WTC11 (cell line): ENCODE data around the gene CYLC2. TPM values are rescaled to one million over a fixed set of nuclear protein-coding genes. Genes with fewer than 3 reads are reported as not detected.

ENCODE experiments used
- ATAC-seq: fragments of 200-7000 bp; cut with Tn5 transposase; 2 replicates; pipeline ENCODE4 v1.10.0; 2021; ENCODE audit warnings: mild to moderate bottlenecking, moderate library complexity
- CTCF ChIA-PET: fragments of 300-600 bp; sonication (Branson Sonifier 250); formaldehyde crosslinking; loops from one replicate; lab custom pipeline; 2021; ENCODE audit warnings: antibody characterized with exemption; lab: Charles Lee
- POLR2A ChIA-PET: fragments of 350-600 bp; sonication (Branson Sonifier 250); formaldehyde crosslinking; loops from one replicate; lab custom pipeline; 2021; ENCODE audit warnings: antibody characterized with exemption; lab: Charles Lee
- DNase-seq: peaks from one replicate; pipeline ENCODE4 v3.0.0; 2021; ENCODE audit warnings: low spot score
- H3K27ac Mint-ChIP-seq: 2 replicates; pipeline ENCODE4 v1.8.0; 2021; ENCODE audit warnings: mixed read lengths
- H3K27me3 Mint-ChIP-seq: 2 replicates; pipeline ENCODE4 v1.8.0; 2021; ENCODE audit warnings: low read depth, mild to moderate bottlenecking, moderate library complexity, mixed read lengths
- H3K36me3 Mint-ChIP-seq: 2 replicates; pipeline ENCODE4 v1.8.0; 2021; ENCODE audit warnings: mixed read lengths
- H3K4me1 Mint-ChIP-seq: 2 replicates; pipeline ENCODE4 v1.8.0; 2022; ENCODE audit warnings: mixed read lengths
- H3K4me3 Mint-ChIP-seq: 2 replicates; pipeline ENCODE4 v1.8.0; 2021; ENCODE audit warnings: mild to moderate bottlenecking, moderate library complexity, mixed read lengths
- H3K9me3 Mint-ChIP-seq: 2 replicates; pipeline ENCODE4 v1.8.0; 2021; ENCODE audit warnings: mixed read lengths
- AR ChIP-seq: fragments of 250-450 bp; sonication (Bioruptor Pico); IDR thresholded peaks from 2 replicates; pipeline ENCODE4 v1.9.0; 2021; ENCODE audit warnings: mild to moderate bottlenecking
- ATF6 ChIP-seq: sonication (generic); formaldehyde crosslinking; IDR thresholded peaks from 2 replicates; pipeline ENCODE4 v1.8.1; 2023; ENCODE audit warnings: mild to moderate bottlenecking, missing genetic modification reagents
- E2F1 ChIP-seq: sonication (generic); formaldehyde crosslinking; IDR thresholded peaks from 2 replicates; pipeline ENCODE4 v1.8.0; 2022; ENCODE audit warnings: mild to moderate bottlenecking, missing genetic modification reagents
- ELF4 ChIP-seq: sonication (generic); formaldehyde crosslinking; IDR thresholded peaks from 2 replicates; pipeline ENCODE4 v1.8.1; 2022; ENCODE audit warnings: low read depth, mild to moderate bottlenecking, moderate library complexity, missing genetic modification reagents
- FOXP4 ChIP-seq: sonication (generic); formaldehyde crosslinking; IDR thresholded peaks from 2 replicates; pipeline ENCODE4 v1.8.0; 2022; ENCODE audit warnings: mild to moderate bottlenecking, missing genetic modification reagents
- GTF2I ChIP-seq: fragments of 250-450 bp; sonication (Bioruptor Pico); conservative IDR thresholded peaks from 2 replicates; pipeline ENCODE4 v1.4.0; 2021; ENCODE audit warnings: mild to moderate bottlenecking
- KAT7 ChIP-seq: sonication (generic); formaldehyde crosslinking; IDR thresholded peaks from 2 replicates; pipeline ENCODE4 v1.8.1; 2023; ENCODE audit warnings: missing genetic modification reagents, mild to moderate bottlenecking, borderline replicate concordance
- NFATC4 ChIP-seq: fragments of 250-450 bp; sonication (Bioruptor Pico); IDR thresholded peaks from 2 replicates; pipeline ENCODE4 v1.9.0; 2021; ENCODE audit warnings: mild to moderate bottlenecking
- NFE2L1 ChIP-seq: sonication (generic); formaldehyde crosslinking; IDR thresholded peaks from 2 replicates; pipeline ENCODE4 v1.8.1; 2023; ENCODE audit warnings: missing genetic modification reagents
- NFYB ChIP-seq: sonication (generic); formaldehyde crosslinking; conservative IDR thresholded peaks from 2 replicates; pipeline ENCODE4 v1.8.0; 2022; ENCODE audit warnings: low read depth, missing genetic modification reagents
- SMAD3 ChIP-seq: sonication (generic); formaldehyde crosslinking; IDR thresholded peaks from 2 replicates; pipeline ENCODE4 v1.8.0; 2022; ENCODE audit warnings: missing genetic modification reagents, mild to moderate bottlenecking, borderline replicate concordance
- STAT6 ChIP-seq: sonication (generic); formaldehyde crosslinking; conservative IDR thresholded peaks from 2 replicates; pipeline ENCODE4 v1.8.1; 2023; ENCODE audit warnings: mild to moderate bottlenecking, low read depth, missing genetic modification reagents, moderate library complexity
- ZBTB43 ChIP-seq: sonication (generic); formaldehyde crosslinking; IDR thresholded peaks from 2 replicates; pipeline ENCODE4 v1.8.1; 2023; ENCODE audit warnings: mild to moderate bottlenecking, missing genetic modification reagents
- ZNF281 ChIP-seq: sonication (generic); formaldehyde crosslinking; IDR thresholded peaks from 2 replicates; pipeline ENCODE4 v1.8.0; 2023; ENCODE audit warnings: mild to moderate bottlenecking, missing genetic modification reagents
- ZNF317 ChIP-seq: sonication (generic); formaldehyde crosslinking; IDR thresholded peaks from 2 replicates; pipeline ENCODE4 v1.8.1; 2023; ENCODE audit warnings: low read depth, mild to moderate bottlenecking, moderate library complexity, missing genetic modification reagents, borderline replicate concordance
- ZNF423 ChIP-seq: fragments of 250-450 bp; sonication (Bioruptor Pico); IDR thresholded peaks from 2 replicates; pipeline ENCODE4 v2.1.2; 2022; ENCODE audit warnings: mild to moderate bottlenecking, moderate library complexity
- total RNA-seq: library from RNA; stranded (reverse); gene quantifications from 3 replicates; pipeline ENCODE4 v1.2.3, GENCODE V29; 2021
- TF ChIP-seq, protein P1 (sequence below): sonication (generic); formaldehyde crosslinking; IDR thresholded peaks from 2 replicates; pipeline ENCODE4 v1.8.1; 2022; ENCODE audit warnings: missing genetic modification reagents, borderline replicate concordance

The CYLC2 gene
- total RNA-seq, 1 experiment from 2014 or later: not detected

DNA sequence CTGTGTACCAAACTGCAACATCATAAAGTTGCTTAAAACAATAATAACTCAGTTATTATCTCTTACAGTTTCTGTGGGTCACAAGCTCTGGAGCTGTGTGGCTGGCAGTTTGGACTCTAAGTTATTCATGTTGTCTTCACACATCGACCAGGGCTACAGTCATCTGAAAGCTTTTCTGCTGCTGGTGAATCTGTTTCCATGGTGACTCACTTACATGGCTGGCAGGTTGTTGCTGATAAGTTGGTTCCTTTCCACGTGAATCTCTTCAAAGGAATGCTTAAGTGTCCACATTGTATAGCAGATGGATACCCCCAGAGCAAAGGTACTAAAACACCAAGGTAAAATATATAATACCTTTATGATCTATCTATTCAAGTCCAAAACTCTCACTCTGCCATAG lies 44.8 kb upstream of the CYLC2 start:
- Mint-ChIP-seq H3K27ac (no peak overlapping the region), H3K27me3 (no peaks in the 10 kb centered on the region), H3K4me3 (no peak overlapping the region), H3K36me3 (no peaks in the 10 kb centered on the region), H3K4me1 (no peaks in the 10 kb centered on the region), H3K9me3 (no peaks in the 10 kb centered on the region)
- TF ChIP-seq ATF6 (CRISPR knock-in tag) (no peak), ZBTB43 (CRISPR knock-in tag) (no peak), ELF4 (no peak), NFATC4 (CRISPR knock-in tag) (no peak), ZNF423 (CRISPR knock-in tag) (no peak), GTF2I (CRISPR knock-in tag) (no peak), KAT7 (CRISPR knock-in tag) (no peak), FOXP4 (CRISPR knock-in tag) (no peak), NFE2L1 (CRISPR knock-in tag) (no peak), ZNF317 (CRISPR knock-in tag) (no peak), ZNF281 (no peak), E2F1 (CRISPR knock-in tag) (no peak), SMAD3 (CRISPR knock-in tag) (no peak), AR (no peak), STAT6 (CRISPR knock-in tag) (no peak), NFYB (CRISPR knock-in tag) (no peak)
- TF ChIP-seq, protein P1, sequence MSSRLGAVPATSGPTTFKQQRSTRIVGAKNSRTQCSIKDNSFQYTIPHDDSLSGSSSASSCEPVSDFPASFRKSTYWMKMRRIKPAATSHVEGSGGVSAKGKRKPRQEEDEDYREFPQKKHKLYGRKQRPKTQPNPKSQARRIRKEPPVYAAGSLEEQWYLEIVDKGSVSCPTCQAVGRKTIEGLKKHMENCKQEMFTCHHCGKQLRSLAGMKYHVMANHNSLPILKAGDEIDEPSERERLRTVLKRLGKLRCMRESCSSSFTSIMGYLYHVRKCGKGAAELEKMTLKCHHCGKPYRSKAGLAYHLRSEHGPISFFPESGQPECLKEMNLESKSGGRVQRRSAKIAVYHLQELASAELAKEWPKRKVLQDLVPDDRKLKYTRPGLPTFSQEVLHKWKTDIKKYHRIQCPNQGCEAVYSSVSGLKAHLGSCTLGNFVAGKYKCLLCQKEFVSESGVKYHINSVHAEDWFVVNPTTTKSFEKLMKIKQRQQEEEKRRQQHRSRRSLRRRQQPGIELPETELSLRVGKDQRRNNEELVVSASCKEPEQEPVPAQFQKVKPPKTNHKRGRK: no peak
- no peak for ATAC-seq
- CTCF ChIA-PET: no interaction called here
- POLR2A ChIA-PET: no interaction called here
- DNase-seq: no peak
